ENCODE data around the gene GARIN5A. TPM values are rescaled to one million over a fixed set of nuclear protein-coding genes. Genes with fewer than 3 reads are reported as not detected.

Gene GARIN5A
- polyA plus RNA-seq, 2 of the 4 experiments (the other 2 are of a cell fraction), result 1.1 to 1.7 TPM

- no peaks in the 10 kb centered on the region for H3K9me3 ChIP-seq
- H3K4me1 ChIP-seq, result no peaks in the 10 kb centered on the region
- TF ChIP-seq ZNF302 (CRISPR knock-in tag; IDR thresholded peaks at IDR 0.05) (no peak), POLR2A (IDR thresholded peaks at IDR 0.05; ENCODE audit: low read length) (no peak), TP53 (CRISPR knock-in tag; IDR thresholded peaks at IDR 0.05) (no peak), ZFP36 (IDR thresholded peaks at IDR 0.05; ENCODE audit: borderline replicate concordance, partially characterized antibody) (peak; percentile 79), CHD4 (IDR thresholded peaks at IDR 0.05; ENCODE audit: borderline replicate concordance) (0 out of 2 replicates have a peak, but pooled peaks have one; percentile 24)
- FAIRE-seq (no peak), ATAC-seq (no peak), DNase-seq (ENCODE audit: low read depth in 1 of 2, low spot score in 1 of 2) (no peak)
- no peak overlapping the region for H3K4me2 ChIP-seq
- ChIA-PET POLR2A (no interaction called here), CTCF (interaction anchor here (0.8 to 5.8 kb wide), 7 partner anchors 8 to 57 kb away, joined by 3 to 36 read pairs (median 5); no protein-coding TSS in a partner anchor)
- H3K27ac ChIP-seq, result no peak overlapping the region
- WGBS (ENCODE audit: missing lambda C conversion rate), result 83% methylated on average over 18 of the region's 22 CpGs
- H3K4me3 ChIP-seq, result no peak overlapping the region
Observed at GRCh38 chr19:50423279-50424113, 53.2 kb downstream of the GARIN5A start.

GRCh38 chr19:50422397-50423278, 54.0 kb downstream of the GARIN5A start:
- no peak for ATAC-seq
- ChIA-PET POLR2A (no interaction called here), CTCF (interaction anchor here (0.8 to 5.8 kb wide), 7 partner anchors 9 to 56 kb away, joined by 3 to 36 read pairs (median 5); no protein-coding TSS in a partner anchor)
- no peak overlapping the region for H3K27ac ChIP-seq
- FAIRE-seq, result no peak
- H3K4me1 ChIP-seq, result no peaks in the 10 kb centered on the region
- TF ChIP-seq E2F6 (IDR thresholded peaks at IDR 0.05; ENCODE audit: borderline replicate concordance, low read depth) (no peak), RNF2 (IDR thresholded peaks at IDR 0.05; ENCODE audit: borderline replicate concordance, low read depth) (no peak), USF2 (IDR thresholded peaks at IDR 0.05) (no peak), HEYL (CRISPR knock-in tag; IDR thresholded peaks at IDR 0.05) (no peak)
- H3K4me2 ChIP-seq, result no peak overlapping the region
- H3K9me3 ChIP-seq, result no peaks in the 10 kb centered on the region
- 79% methylated on average over 12 of the region's 18 CpGs for WGBS (ENCODE audit: missing lambda C conversion rate)
- no peak for DNase-seq (ENCODE audit: low read depth in 1 of 2, low spot score in 1 of 2)
- no peak overlapping the region for H3K4me3 ChIP-seq

- Histone ChIP-seq H3K4me1 (no peaks in the 10 kb centered on the region), H3K27ac (no peak overlapping the region), H3K9me3 (no peaks in the 10 kb centered on the region), H3K4me3 (no peak overlapping the region), H3K4me2 (no peak overlapping the region)
- no peak for TF ChIP-seq PBX3 (IDR thresholded peaks at IDR 0.05)
- no peak for TF ChIP-seq KDM5A (IDR thresholded peaks at IDR 0.05)
- peak; percentile 40; the same call in 1 of the 2 replicates for TF ChIP-seq CHD4 (IDR thresholded peaks at IDR 0.05; ENCODE audit: borderline replicate concordance)
- FAIRE-seq (no peak), DNase-seq (ENCODE audit: low read depth in 1 of 2, low spot score in 1 of 2) (no peak), ATAC-seq (no peak)
- POLR2A ChIA-PET, result no interaction called here
- CTCF ChIA-PET, result interaction anchor here (2.7 to 5.8 kb wide), 2 partner anchors 18 to 41 kb away, joined by 8 to 36 read pairs; no protein-coding TSS in a partner anchor
- 74% methylated on average over 3 of the region's 3 CpGs for WGBS (ENCODE audit: missing lambda C conversion rate)
Observed at GRCh38 chr19:50420808-50421207, 55.8 kb downstream of the GARIN5A start.

GRCh38 chr19:50420127-50420526, 56.5 kb downstream of the GARIN5A start:
- Histone ChIP-seq H3K9me3 (no peaks in the 10 kb centered on the region), H3K4me2 (no peak overlapping the region), H3K4me3 (no peak overlapping the region), H3K4me1 (no peaks in the 10 kb centered on the region), H3K27ac (no peak overlapping the region)
- WGBS (ENCODE audit: missing lambda C conversion rate), result 55% methylated on average over 3 of the region's 3 CpGs
- FAIRE-seq (no peak), ATAC-seq (no peak), DNase-seq (ENCODE audit: low read depth in 1 of 2, low spot score in 1 of 2) (no peak)
- CTCF ChIA-PET, result interaction anchor here (1.0 to 2.7 kb wide), 4 partner anchors 17 to 51 kb away, joined by 3 to 8 read pairs (median 4); no protein-coding TSS in a partner anchor
- POLR2A ChIA-PET, result no interaction called here
- TF ChIP-seq, protein P1, sequence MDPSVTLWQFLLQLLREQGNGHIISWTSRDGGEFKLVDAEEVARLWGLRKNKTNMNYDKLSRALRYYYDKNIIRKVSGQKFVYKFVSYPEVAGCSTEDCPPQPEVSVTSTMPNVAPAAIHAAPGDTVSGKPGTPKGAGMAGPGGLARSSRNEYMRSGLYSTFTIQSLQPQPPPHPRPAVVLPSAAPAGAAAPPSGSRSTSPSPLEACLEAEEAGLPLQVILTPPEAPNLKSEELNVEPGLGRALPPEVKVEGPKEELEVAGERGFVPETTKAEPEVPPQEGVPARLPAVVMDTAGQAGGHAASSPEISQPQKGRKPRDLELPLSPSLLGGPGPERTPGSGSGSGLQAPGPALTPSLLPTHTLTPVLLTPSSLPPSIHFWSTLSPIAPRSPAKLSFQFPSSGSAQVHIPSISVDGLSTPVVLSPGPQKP (IDR thresholded peaks at IDR 0.05; ENCODE audit: low read depth, low read length), result no peak
- TF ChIP-seq ZSCAN20 (CRISPR knock-in tag; IDR thresholded peaks at IDR 0.05) (no peak), NPAS2 (CRISPR knock-in tag; IDR thresholded peaks at IDR 0.05; ENCODE audit: borderline replicate concordance) (no peak), ZC3H11A (IDR thresholded peaks at IDR 0.05) (no peak), GATA3 (IDR thresholded peaks at IDR 0.05; ENCODE audit: borderline replicate concordance) (no peak), RARB (CRISPR knock-in tag; IDR thresholded peaks at IDR 0.05) (no peak), E2F6 (IDR thresholded peaks at IDR 0.05; ENCODE audit: borderline replicate concordance, low read depth) (no peak)
- TF ChIP-seq, protein P2, sequence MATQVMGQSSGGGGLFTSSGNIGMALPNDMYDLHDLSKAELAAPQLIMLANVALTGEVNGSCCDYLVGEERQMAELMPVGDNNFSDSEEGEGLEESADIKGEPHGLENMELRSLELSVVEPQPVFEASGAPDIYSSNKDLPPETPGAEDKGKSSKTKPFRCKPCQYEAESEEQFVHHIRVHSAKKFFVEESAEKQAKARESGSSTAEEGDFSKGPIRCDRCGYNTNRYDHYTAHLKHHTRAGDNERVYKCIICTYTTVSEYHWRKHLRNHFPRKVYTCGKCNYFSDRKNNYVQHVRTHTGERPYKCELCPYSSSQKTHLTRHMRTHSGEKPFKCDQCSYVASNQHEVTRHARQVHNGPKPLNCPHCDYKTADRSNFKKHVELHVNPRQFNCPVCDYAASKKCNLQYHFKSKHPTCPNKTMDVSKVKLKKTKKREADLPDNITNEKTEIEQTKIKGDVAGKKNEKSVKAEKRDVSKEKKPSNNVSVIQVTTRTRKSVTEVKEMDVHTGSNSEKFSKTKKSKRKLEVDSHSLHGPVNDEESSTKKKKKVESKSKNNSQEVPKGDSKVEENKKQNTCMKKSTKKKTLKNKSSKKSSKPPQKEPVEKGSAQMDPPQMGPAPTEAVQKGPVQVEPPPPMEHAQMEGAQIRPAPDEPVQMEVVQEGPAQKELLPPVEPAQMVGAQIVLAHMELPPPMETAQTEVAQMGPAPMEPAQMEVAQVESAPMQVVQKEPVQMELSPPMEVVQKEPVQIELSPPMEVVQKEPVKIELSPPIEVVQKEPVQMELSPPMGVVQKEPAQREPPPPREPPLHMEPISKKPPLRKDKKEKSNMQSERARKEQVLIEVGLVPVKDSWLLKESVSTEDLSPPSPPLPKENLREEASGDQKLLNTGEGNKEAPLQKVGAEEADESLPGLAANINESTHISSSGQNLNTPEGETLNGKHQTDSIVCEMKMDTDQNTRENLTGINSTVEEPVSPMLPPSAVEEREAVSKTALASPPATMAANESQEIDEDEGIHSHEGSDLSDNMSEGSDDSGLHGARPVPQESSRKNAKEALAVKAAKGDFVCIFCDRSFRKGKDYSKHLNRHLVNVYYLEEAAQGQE (IDR thresholded peaks at IDR 0.05), result no peak
